Kidney (tissue), 14 donors: Measurements from ENCODE around the gene GBP1. TPM values are rescaled to one million over a fixed set of nuclear protein-coding genes. Genes with fewer than 3 reads are reported as not detected.
"Not testable (repeated sequence)": the region's sequence is repeated elsewhere in the genome, so short reads cannot be mapped to it uniquely, and the experiment has no call there.

Source experiments
- DNase-seq, 5 donors: peaks; one replicate each; pipeline ENCODE4 v3.0.0-alpha.2; 2013 to 2020
- FAIRE-seq: peaks from 2 replicates; lab custom pipeline; 2012; peaks lifted over from hg19 to GRCh38; lab: Jason Lieb, UNC
- H3K27ac ChIP-seq, 2 donors: one replicate each; pipeline ENCODE4 v1.7.0; 2013; ENCODE audit warnings: low read depth in 2 of 2, low read length in 2 of 2, inconsistent platforms in 1 of 2
- H3K27me3 ChIP-seq: one replicate; pipeline ENCODE4 v1.7.1; 2013; ENCODE audit warnings: low read length, inconsistent platforms; ENCODE audit not compliant: control insufficient read depth, insufficient read depth
- H3K36me3 ChIP-seq, 3 donors: one replicate each; pipeline versions ENCODE4 v1.7.0 to v1.7.1; 2013; ENCODE audit warnings: low read length in 3 of 3, control low read depth in 1 of 3, inconsistent platforms in 1 of 3; ENCODE audit not compliant: insufficient read depth in 3 of 3, control insufficient read depth in 2 of 3
- H3K4me1 ChIP-seq, 3 donors: one replicate each; pipeline versions ENCODE4 v1.7.0 to v1.7.1; 2013; ENCODE audit warnings: low read length in 3 of 3, inconsistent platforms in 1 of 3, low read depth in 1 of 3; ENCODE audit not compliant: control insufficient read depth in 2 of 3, insufficient read depth in 2 of 3
- H3K4me3 ChIP-seq, 3 donors: one replicate each; pipeline versions ENCODE4 v1.7.0 to v1.8.1; 2013; ENCODE audit warnings: low read length in 3 of 3, control low read depth in 1 of 3, inconsistent platforms in 1 of 3
- H3K9ac ChIP-seq, 3 donors: one replicate each; pipeline versions ENCODE4 v1.7.0 to v1.7.1; 2013; ENCODE audit warnings: low read length in 3 of 3, control low read depth in 1 of 3, inconsistent platforms in 1 of 3
- H3K9me3 ChIP-seq, 3 donors: one replicate each; pipeline versions ENCODE4 v1.7.0 to v1.7.1; 2013; ENCODE audit warnings: low read length in 3 of 3, control low read depth in 1 of 3, inconsistent platforms in 1 of 3; ENCODE audit not compliant: control insufficient read depth in 2 of 3, insufficient read depth in 1 of 3
- CTCF ChIP-seq: IDR thresholded peaks from 3 replicates; pipeline ENCODE4 v1.5.1; 2012; ENCODE audit warnings: mild to moderate bottlenecking, moderate library complexity, borderline replicate concordance; ENCODE audit not compliant: insufficient read depth; ENCODE audit errors: extremely low read depth
- intact Hi-C: fragments of 100-400 bp; cut with DNase I; formaldehyde crosslinking; loops from one replicate; pipeline ENCODE4 v1.11.1; 2022
- polyA plus RNA-seq: library from polyadenylated mRNA; stranded (reverse); fragments of 350-450 nt; fragmentation: Illumina TruSeq; extraction: RNeasy Lipid Tissue Mini Kit (QIAGEN cat#74804); gene quantifications from one replicate; pipeline ENCODE4 v1.2.3, GENCODE V29; 2014; ENCODE audit warnings: low read depth, low replicate concordance; ENCODE audit not compliant: insufficient read depth
- total RNA-seq: library from RNA; stranded (reverse); fragmentation: NEBNext Ultra II Directional; extraction: Animal tissue kit (Norgen Biotek cat#: 25700); gene quantifications from one replicate; pipeline ENCODE4 v1.2.1, GENCODE V29; 2021
- donor health status: control.
- donor health status: control.
- donor health status: control.
- donor health status: control.
- donor health status: control.
- donor health status: DM: yes; HTN: yes; CAD: no.
- donor health status: Normal renal cell carcinoma (clear cell type).

The GBP1 gene
- total and polyA plus RNA-seq, 2 donors from 2014 or later: 8.4 to 17.9 TPM

- H3K36me3 ChIP-seq, intact Hi-C loops, H3K9ac ChIP-seq, H3K27me3 ChIP-seq, H3K9me3 ChIP-seq, FAIRE-seq, H3K27ac ChIP-seq, H3K4me1 ChIP-seq, DNase-seq, H3K4me3 ChIP-seq: not testable (repeated sequence)
Measured at GRCh38 chr1:89029051-89029450, 36.0 kb downstream of the GBP1 start.

GRCh38 chr1:89025928-89026327 lies 39.1 kb downstream of the GBP1 start:
- no peak for FAIRE-seq
- H3K36me3 ChIP-seq: no peaks in the 10 kb centered on the region
- intact Hi-C loops: no loop called here

GRCh38 chr1:89023026-89023425 lies 42.0 kb downstream of the GBP1 start:
- FAIRE-seq: no peak
- intact Hi-C loops: no loop called here
- peaks cover 0 to 14% (median 9%) of the 10 kb centered on the region in 3 donors for H3K4me1 ChIP-seq
- no peaks in the 10 kb centered on the region for H3K27me3 ChIP-seq
- H3K9ac ChIP-seq: peak overlapping the region in 2 of 3 donors; percentile 23 to 72
- H3K4me3 ChIP-seq: peak overlapping the region; percentile 12 to 95 (median 73)
- peak overlapping the region; percentile 56 to 87 for H3K27ac ChIP-seq
- no peaks in the 10 kb centered on the region for H3K9me3 ChIP-seq
- no peak for TF ChIP-seq CTCF
- peaks cover 0 to 8% (median 4%) of the 10 kb centered on the region in 3 donors for H3K36me3 ChIP-seq
- no peak for DNase-seq

More at GRCh38 chr1:89025928-89026327, 39.1 kb downstream of the GBP1 start:
- DNase-seq: no peak
- no peaks in the 10 kb centered on the region for H3K9me3 ChIP-seq
- no peak overlapping the region for H3K9ac ChIP-seq
- H3K4me1 ChIP-seq: peaks cover 0 to 12% (median 3%) of the 10 kb centered on the region in 3 donors
- no peak for TF ChIP-seq CTCF
- H3K27me3 ChIP-seq: no peaks in the 10 kb centered on the region
- H3K27ac ChIP-seq: no peak overlapping the region
- H3K4me3 ChIP-seq: no peak overlapping the region

GRCh38 chr1:89022167-89022959 lies 42.6 kb downstream of the GBP1 start, which contains the start of gene GBP3:
TSS of gene GBP3 (minus strand) at chr1:89022866. CDS start at chr1:89020721, 2,145 bp downstream.
- intact Hi-C loops: no loop called here
- peak within 1 kb of the TSS; percentile 46 to 95 (median 73) for H3K4me3 ChIP-seq
- peak within 1 kb of the TSS; percentile 24 to 72 (median 60) for H3K9ac ChIP-seq
- H3K9me3 ChIP-seq: no peaks in the 10 kb centered on the region
- H3K4me1 ChIP-seq: peaks cover 0 to 14% (median 9%) of the 10 kb centered on the region in 3 donors
- DNase-seq (peak in 2 of 5 donors; percentile 43 to 53), FAIRE-seq (peak; percentile 93)
- TF ChIP-seq CTCF: no peak
- no peaks in the 10 kb centered on the region for H3K27me3 ChIP-seq
- peak within 1 kb of the TSS; percentile 60 to 87 for H3K27ac ChIP-seq
- H3K36me3 ChIP-seq: peaks cover 0 to 8% (median 4%) of the 10 kb centered on the region in 3 donors

- Histone ChIP-seq H3K4me1 (peaks cover 0 to 14% (median 9%) of the 10 kb centered on the region in 3 donors), H3K36me3 (peaks cover 0 to 18% (median 7%) of the 10 kb centered on the region in 3 donors)
- FAIRE-seq, DNase-seq, H3K9me3 ChIP-seq, intact Hi-C loops, H3K27ac ChIP-seq, H3K9ac ChIP-seq, H3K27me3 ChIP-seq, H3K4me3 ChIP-seq: not testable (repeated sequence)
Measured at GRCh38 chr1:89018318-89018717, 46.7 kb downstream of the GBP1 start.
